Gastroesophageal sphincter (tissue), 4 donors: Measurements from ENCODE around the gene STARD10. TPM values are rescaled to one million over a fixed set of nuclear protein-coding genes. Genes with fewer than 3 reads are reported as not detected.

Source experiments
- ATAC-seq: fragments of 150-250 bp; one replicate; pipeline ENCODE4 v1.9.1; 2016; ENCODE audit warnings: mild to moderate bottlenecking, moderate library complexity
- H3K27ac ChIP-seq, 4 donors: fragments of 200-600 bp; sonication (generic) in 3 of 4; 1 replicate in 3 of 4; 2 replicates in 1 of 4; pipeline ENCODE4 v1.5.1; 2016 to 2019
- H3K27me3 ChIP-seq: fragments of 200-600 bp; sonication (generic); one replicate; pipeline ENCODE4 v1.5.1; 2019
- H3K36me3 ChIP-seq, 2 donors: fragments of 200-600 bp; sonication (generic); one replicate each; pipeline ENCODE4 v1.5.1; 2019; ENCODE audit warnings: control low read depth in 1 of 2
- H3K4me1 ChIP-seq, 3 donors: fragments of 200-600 bp; sonication (generic); 1 replicate in 2 of 3; 2 replicates in 1 of 3; pipeline ENCODE4 v1.5.1; 2016 to 2019; ENCODE audit warnings: control low read depth in 2 of 3
- H3K4me3 ChIP-seq, 2 donors: fragments of 200-600 bp; sonication (generic); one replicate each; pipeline ENCODE4 v1.5.1; 2019; ENCODE audit warnings: mild to moderate bottlenecking in 1 of 2, moderate library complexity in 1 of 2
- H3K9me3 ChIP-seq, 3 donors: fragments of 200-600 bp; sonication (generic); one replicate each; pipeline ENCODE4 v1.5.1; 2017 to 2019; ENCODE audit warnings: control low read depth in 2 of 3
- CTCF ChIP-seq, 4 experiments: fragments of 200-600 bp in 2 of 4; fragments of 450-650 bp in 2 of 4; sonication (generic) in 1 of 4; IDR thresholded peaks; one replicate each; pipeline ENCODE4 v1.5.1; 2017 to 2019; ENCODE audit warnings: antibody characterized with exemption in 4 of 4, mild to moderate bottlenecking in 2 of 4, moderate library complexity in 2 of 4
- EP300 ChIP-seq: sonication (generic); formaldehyde crosslinking; IDR thresholded peaks from one replicate; pipeline ENCODE4 v1.6.1; 2017; ENCODE audit warnings: antibody characterized with exemption, mild to moderate bottlenecking
- POLR2A ChIP-seq, 2 donors: fragments of 450-650 bp; IDR thresholded peaks; one replicate each; pipeline ENCODE4 v1.6.1; 2017; ENCODE audit warnings: antibody characterized with exemption in 2 of 2, mild to moderate bottlenecking in 2 of 2, moderate library complexity in 1 of 2
- POLR2AphosphoS5 ChIP-seq: sonication (generic); formaldehyde crosslinking; IDR thresholded peaks from one replicate; pipeline ENCODE4 v1.6.1; 2017; ENCODE audit warnings: antibody characterized with exemption
- WGBS, 2 donors: methylation state at CpG; one replicate each; pipeline ENCODE4 v1.1.5; 2018; ENCODE audit warnings: low coverage in 1 of 2; 5-methylcytosine and 5-hydroxymethylcytosine counted together
- total RNA-seq, 4 donors: library from RNA; depleted of rRNA; stranded (reverse); fragments of >200 nt; gene quantifications; one replicate each; pipeline ENCODE4 v1.1.0, GENCODE V29; 2016

STARD10 gene
- total RNA-seq, 4 donors from 2014 or later: 35.8 to 56.6 (median 45.0) TPM

GRCh38 chr11:72743321-72744221, 50.3 kb downstream of the STARD10 start:
- WGBS, 2 donors: 73 to 76% methylated on average over 3 to 5 of the region's 6 CpGs
- Histone ChIP-seq H3K4me1 (peaks cover 0 to 77% (median 30%) of the 10 kb centered on the region in 3 donors), H3K4me3 (no peak overlapping the region), H3K36me3 (no peaks in the 10 kb centered on the region), H3K27ac (peak overlapping the region in 2 of 4 donors; percentile 35 to 49), H3K9me3 (no peaks in the 10 kb centered on the region), H3K27me3 (no peaks in the 10 kb centered on the region)
- ATAC-seq: no peak
- TF ChIP-seq POLR2AphosphoS5 (no peak), CTCF (IDR thresholded peaks at IDR 0.05) (no peak), EP300 (no peak), POLR2A (IDR thresholded peaks at IDR 0.05) (no peak)

DNA sequence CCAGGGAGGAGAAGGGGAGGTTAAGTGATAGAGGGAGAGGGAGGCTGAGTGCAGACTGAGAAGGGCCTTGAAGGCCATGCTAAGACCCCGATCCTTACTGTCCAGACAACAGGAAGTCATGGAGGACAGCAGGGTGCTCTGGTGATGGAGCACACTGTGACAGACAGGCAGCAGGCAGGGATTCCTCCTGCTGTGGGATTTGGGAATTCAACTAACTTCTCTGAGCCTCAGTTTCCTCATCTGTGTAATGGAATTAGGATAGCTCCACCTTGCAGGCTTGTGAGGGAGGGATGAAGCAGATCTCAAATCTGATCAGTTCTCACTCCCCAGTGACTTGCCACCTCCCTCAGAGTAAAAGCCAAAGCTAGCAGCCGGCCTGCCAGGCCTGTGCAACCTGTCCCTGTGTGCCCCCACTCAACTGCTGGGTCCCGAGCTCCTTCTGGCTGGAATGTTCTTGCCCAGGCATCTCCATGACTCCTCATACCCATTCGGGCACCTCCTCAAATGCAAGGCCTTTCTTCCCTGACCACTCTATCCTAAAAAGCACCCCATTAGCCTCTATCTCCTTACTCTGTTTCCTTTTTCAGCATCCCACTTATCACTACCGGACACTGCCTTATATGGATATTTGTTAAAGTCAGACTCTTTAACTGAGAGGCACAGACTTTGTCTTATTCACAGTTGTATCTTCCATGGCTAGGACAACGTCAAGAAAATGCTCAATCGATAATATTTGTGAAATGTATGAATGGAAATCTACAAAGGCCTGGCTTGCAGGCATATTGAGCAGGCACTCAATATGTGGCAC, 51.1 kb downstream of the STARD10 start:
- H3K36me3 ChIP-seq: no peaks in the 10 kb centered on the region
- H3K4me1 ChIP-seq: peaks cover 0 to 86% (median 36%) of the 10 kb centered on the region in 3 donors
- H3K4me3 ChIP-seq: no peak overlapping the region
- peak overlapping the region in 3 of 4 donors; percentile 18 to 57 (median 51) for H3K27ac ChIP-seq
- no peaks in the 10 kb centered on the region for H3K9me3 ChIP-seq
- ATAC-seq: no peak
- WGBS, 2 donors: 62 to 89% methylated on average over 4 to 5 of the region's 7 CpGs
- H3K27me3 ChIP-seq: no peaks in the 10 kb centered on the region
- no peak for TF ChIP-seq CTCF (IDR thresholded peaks at IDR 0.05)
- TF ChIP-seq POLR2AphosphoS5: no peak
- TF ChIP-seq EP300: no peak
- no peak for TF ChIP-seq POLR2A (IDR thresholded peaks at IDR 0.05)

- Histone ChIP-seq H3K27ac (peak overlapping the region in 3 of 4 donors; percentile 5 to 57 (median 51)), H3K9me3 (no peaks in the 10 kb centered on the region), H3K36me3 (no peaks in the 10 kb centered on the region), H3K4me3 (no peak overlapping the region), H3K4me1 (peaks cover 0 to 86% (median 38%) of the 10 kb centered on the region in 3 donors), H3K27me3 (no peaks in the 10 kb centered on the region)
- WGBS, 2 donors: 47 to 73% methylated on average over 3 of the region's 7 CpGs
- peak; percentile 32 for ATAC-seq
- TF ChIP-seq CTCF (IDR thresholded peaks at IDR 0.05) (no peak), EP300 (no peak), POLR2AphosphoS5 (no peak), POLR2A (IDR thresholded peaks at IDR 0.05) (no peak)
These were observed 51.9 kb downstream of the STARD10 start for GRCh38 chr11:72741849-72742512.

DNA sequence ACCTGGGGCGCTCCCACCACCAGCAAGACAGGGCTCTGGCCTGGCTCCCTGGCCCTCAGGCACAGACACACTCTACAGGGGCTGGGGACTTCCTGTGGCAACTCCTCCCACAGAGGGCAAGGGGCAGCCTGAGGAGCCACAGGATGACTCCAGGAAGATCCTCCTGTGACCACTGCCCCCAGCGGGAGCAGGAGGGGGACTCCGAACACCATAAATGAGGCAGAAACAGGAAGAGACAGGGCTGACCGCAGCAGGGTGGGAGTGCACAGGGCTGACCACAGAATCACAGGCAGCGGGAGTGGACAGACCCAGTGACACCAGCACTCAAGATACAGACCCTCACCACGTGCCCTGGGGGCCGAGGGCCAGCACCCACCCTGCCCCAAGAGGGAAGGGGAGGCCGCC, 52.4 kb downstream of the STARD10 start:
- peak overlapping the region in 3 of 4 donors; percentile 5 to 57 (median 51) for H3K27ac ChIP-seq
- no CpG with 5 or more reads among the region's 8 CpGs for WGBS, 2 donors
- no peaks in the 10 kb centered on the region for H3K36me3 ChIP-seq
- peak; percentile 25 for ATAC-seq
- H3K9me3 ChIP-seq: no peaks in the 10 kb centered on the region
- no peaks in the 10 kb centered on the region for H3K27me3 ChIP-seq
- no peak overlapping the region for H3K4me3 ChIP-seq
- no peak for TF ChIP-seq CTCF (IDR thresholded peaks at IDR 0.05)
- no peak for TF ChIP-seq POLR2A (IDR thresholded peaks at IDR 0.05)
- no peak for TF ChIP-seq POLR2AphosphoS5
- TF ChIP-seq EP300: no peak
- peaks cover 0 to 86% (median 43%) of the 10 kb centered on the region in 3 donors for H3K4me1 ChIP-seq
